GM18909 (cell line): ENCODE data around the gene TSHZ2.
"Not testable (repeated sequence)": the region's sequence is repeated elsewhere in the genome, so short reads cannot be mapped to it uniquely, and the experiment has no call there.

Experiments used
- ATAC-seq: cut with Tn5 transposase; IDR thresholded peaks from one replicate; pipeline ENCODE4 v1.9.1; 2021; ENCODE audit warnings: mild to moderate bottlenecking; ENCODE audit not compliant: unreplicated experiment, poor library complexity

TSHZ2 gene

DNA sequence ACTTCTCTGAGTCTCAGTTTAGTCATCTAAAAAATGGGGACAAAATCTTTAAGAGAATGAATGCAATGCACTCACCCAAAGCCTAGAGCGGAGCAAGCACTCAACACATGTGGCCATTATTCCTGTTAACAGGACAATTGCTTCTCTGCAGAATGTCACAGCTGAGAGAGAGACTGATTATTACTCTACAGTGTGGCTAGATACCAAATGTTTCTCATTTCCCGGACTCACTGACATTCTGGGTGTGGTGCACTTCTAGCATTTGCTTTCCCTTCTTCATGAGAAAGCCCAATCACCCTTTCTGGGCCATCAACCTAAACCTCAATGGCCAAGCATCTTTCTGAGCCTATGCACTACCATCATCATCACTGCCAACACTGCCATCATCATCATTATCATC lies 347.6 kb downstream of the TSHZ2 start:
- ATAC-seq = no peak

DNA sequence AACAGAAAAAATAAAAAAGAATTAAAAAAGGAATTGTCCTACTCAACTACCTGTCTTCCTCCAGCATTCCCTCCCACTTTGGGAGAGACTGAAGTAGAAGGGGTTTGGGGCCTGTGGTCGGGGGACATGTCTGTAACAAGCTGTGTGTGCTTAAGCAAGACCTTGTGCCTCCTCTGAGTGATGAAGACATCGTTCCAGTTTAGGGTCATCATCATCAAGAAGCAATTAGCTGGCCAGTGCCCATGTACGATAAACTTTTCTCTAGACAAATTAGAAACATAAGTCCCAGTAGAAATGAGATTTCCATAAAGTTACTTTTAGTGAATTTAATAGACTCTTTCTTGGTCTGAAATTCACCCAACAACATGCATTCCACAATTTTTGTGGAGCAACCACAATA lies 348.5 kb downstream of the TSHZ2 start:
- no peak for ATAC-seq

DNA sequence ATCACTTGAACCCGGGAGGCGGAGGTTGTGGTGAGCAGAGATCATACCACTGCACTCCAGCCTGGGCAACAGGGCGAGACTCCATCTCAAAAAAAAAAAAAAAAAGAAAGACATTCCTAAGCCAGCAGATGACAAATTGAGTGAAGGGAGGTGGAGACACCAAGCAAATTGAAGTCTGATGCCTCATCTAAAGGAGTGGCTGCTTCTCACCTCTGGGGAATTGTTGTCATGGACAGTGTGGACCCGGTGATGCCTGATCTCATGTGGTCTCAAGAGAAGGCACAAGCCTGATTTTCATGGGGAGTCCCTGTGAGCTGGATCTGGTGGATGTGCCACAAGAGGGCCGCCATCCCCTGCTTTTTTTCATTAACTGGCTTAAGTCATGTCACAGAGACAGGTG lies 349.4 kb downstream of the TSHZ2 start:
- ATAC-seq = no peak

DNA sequence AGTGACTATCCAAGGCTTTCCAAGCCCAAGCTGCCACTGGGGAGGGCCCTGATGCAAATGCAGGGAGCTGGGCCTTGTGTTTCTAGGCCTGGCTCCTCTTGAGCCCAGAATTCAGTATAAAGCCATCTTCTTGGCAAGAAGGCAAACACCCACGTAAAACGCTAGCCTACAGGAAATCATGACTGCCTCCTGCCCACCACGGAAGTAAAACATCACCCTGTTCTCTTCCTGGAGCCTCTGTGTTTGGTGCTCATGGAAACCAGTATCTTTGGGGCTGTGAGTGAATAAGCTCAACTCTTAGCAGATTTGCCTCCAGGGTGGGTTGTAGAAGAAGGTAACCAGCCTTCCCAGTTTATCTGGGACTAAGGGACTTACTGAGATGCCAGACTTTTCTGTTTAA lies 350.5 kb downstream of the TSHZ2 start:
- no peak for ATAC-seq

DNA sequence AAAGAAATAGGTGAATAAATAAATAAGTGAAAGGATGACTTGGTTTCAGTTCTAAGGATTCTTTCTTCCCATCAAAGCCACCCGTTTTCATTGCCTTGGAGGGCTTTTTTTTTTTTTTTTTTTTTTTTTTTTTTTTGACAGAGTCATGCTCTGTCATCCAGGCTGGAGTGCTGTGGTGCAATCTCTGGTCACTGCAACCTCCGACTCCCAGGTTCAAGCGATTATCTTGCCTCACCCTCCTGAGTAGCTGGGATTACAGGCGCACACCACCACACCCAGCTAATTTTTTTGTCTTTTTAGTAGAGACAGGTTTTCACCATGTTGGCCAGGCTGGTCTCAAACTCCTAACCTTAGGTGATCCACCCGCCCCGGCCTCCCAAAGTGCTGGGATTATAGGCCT lies 351.3 kb downstream of the TSHZ2 start:
- ATAC-seq = not testable (repeated sequence)

DNA sequence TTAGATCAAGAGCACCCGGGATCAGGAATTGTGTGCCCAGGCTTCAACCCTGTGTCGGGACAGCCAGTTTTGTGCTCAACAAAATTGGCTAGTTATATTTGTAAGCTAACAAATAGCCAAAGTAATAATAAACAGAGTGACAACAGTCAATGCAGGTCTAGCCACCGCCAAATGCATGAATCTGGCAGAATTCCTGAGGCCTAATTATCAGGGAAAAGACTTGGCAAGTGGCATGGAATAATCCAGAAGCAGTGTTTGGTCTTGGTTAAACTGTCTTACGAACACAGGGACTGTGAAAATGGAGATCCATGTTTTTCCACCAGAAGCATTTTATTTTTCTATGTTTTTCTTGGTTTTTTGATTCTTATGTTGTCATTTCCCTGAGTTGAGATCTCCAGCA lies 352.7 kb downstream of the TSHZ2 start:
- no peak for ATAC-seq

DNA sequence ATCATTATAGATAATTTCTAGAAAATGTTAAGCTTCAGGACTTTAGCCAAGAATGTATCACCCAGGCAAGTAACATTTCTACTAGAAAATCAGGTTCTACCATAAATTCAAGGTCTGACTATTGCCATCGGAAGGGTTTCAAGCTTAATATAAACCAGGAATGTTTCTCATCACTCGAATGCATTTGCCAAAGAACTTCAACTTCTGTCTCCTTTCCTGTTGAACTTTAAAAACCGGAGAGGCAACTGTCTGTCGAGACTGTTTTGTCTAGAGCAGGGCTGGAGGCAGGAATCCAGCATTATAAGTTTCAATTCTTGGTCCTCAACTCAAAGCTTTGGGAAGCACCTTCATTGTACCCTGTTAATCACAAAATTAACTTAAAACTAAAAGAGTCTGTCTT lies 356.8 kb downstream of the TSHZ2 start:
- no peak for ATAC-seq

DNA sequence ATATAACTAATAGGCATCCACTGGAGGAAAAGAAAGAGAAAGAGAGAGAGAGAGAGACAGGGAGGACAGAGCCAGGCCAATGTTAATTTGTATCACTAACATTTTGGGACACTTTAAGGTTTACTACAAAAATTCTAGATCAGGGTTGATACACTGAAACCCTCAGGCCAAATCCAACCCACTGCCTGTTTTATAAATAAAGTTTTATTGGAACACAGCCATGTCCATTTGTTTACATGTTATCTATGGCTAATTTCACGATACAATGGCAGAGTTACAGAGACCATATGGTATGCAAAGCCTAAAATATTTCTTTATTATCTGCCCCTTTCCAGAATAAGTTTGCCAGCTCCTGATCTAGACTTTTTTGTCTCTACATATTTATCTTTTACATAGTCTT lies 357.6 kb downstream of the TSHZ2 start:
- ATAC-seq = no peak

DNA sequence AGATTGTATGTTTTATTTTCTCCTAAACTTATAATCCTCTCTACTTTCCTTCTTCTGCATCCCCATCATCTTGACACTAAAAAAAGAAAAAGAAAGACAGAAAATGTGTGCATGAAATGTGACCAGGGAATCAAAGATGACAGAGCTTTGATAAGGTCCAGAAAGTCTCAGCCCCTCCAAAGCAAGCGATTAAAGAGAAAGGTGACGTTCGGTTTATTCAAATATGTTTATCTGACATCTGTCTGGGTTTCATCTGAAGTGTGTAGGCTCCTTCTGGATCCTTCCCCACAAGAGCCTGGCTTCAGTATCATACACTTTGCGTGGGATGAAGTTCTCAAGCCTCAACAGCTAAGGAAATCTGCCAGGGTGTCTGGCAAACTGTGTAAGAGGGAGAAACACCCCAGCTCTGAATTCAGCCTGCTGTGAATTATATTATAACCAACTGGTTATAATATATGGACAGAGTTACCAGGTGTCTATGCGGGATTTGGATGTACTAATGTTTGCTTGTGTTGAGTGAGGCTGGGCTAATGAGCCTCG lies 358.5 kb downstream of the TSHZ2 start:
- no peak for ATAC-seq

DNA sequence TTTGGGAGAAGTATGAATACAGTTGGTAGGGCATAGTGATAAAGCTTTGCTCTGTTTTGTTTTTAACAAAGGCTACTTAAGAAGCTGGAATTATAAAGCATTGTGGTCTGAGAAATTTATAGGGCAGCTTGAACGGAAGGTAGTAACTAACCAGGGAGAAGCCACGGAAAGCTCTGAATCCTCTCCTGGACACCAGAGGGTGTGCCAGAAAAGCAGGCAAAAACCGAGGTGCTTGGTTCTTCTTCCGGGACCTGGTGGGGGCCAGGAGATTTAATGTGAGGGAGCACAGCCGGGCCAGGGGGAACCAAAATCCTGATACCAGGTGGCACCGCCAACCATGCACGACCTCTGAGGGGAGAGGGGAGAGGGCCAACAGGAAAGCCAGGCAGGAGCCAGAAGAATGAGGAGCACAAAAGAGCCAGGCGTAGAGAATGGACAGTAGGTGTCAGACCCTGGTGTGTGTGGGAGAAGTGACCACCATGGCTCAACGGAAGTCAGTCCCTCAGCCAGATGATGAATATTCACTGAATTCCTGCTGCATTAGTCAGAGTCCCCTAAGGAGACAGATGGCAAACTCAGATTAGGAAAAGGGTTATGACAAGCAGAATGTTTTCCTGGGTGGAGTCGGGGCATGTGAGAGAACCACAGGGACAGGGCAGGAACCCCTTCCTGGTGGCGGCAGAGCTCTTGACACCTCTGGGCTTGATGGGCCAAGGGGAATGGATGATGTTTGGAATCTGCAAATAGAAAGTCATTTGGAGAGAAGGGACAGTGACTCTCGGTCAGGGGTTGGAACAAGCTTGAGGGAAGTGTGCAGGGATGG lies 359.2 kb downstream of the TSHZ2 start:
- ATAC-seq = no peak

DNA sequence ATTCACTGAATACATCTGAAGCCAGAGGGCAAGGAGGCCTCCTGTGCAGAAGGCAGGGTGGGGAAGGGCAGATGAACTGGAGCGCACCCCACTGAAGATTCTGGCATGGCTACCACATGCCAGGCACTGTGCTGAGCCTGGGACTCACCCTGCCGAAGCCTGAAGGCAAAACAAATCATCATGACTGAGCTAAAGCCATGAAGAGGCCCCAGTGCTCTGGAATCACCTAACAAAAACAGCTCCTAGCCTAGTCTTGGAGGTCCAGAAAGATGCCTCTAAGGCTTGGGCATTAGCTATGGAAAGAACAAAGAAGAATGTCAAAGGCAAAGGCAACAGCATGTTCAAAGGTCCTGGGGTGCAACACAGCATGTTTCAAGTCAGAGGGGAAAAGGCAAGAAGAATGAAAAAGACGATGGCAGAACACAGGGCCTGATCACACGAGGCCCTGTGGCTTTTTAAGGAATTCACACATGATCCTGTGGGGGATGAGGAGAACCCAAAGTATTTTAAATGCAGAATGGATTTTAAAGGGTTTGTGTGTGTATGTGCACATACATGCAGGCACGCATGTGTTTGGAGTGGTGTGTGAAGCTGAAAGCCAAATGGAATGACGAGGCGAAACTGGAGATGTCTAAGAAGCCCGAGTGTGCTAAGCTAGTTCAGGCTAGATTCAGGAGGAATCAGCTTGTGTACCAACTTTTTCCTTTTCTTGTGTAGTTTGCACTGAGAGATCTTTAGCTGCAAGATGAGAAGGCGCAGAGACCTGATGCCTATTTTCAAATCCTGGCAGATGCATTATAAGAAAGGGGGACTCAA lies 360.1 kb downstream of the TSHZ2 start:
- ATAC-seq = no peak

DNA sequence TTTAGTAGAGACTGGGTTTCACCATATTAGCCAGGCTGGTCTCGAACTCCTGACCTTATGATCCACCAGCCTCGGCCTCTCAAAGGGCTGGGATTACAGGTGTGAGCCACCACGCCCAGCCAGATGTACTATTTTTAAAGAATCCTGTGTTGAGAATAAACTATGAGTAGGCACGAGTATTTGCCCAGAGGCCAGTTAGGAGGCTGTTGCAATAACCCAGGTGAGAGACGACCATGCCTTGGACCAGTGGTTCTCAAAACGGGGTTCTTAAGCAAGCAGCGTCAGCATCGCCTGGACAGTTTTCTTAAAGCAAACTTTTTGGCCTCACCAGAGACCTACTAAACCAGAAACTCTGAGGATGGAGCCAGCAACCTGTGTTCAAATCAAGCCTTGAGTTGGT lies 362.7 kb downstream of the TSHZ2 start:
- no peak for ATAC-seq

DNA sequence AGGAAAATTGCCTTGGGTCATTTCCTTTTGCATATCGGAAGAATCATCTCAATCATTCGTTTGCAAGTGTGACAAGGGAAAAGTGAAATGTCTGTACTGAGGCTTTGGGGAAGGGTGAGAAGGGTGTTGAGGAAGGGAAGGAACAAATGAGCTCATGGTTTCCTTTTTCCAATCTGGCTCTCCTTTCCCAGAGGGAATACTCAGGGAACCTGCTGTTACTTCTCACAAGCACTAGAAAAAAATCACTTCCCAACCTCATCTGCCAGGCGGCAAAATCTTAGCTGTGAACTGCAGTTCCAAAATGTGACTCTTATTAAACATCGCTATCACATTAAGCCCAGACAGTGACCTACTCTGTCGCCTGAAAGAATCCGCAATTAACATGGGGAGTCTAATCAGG lies 363.4 kb downstream of the TSHZ2 start:
- no peak for ATAC-seq

DNA sequence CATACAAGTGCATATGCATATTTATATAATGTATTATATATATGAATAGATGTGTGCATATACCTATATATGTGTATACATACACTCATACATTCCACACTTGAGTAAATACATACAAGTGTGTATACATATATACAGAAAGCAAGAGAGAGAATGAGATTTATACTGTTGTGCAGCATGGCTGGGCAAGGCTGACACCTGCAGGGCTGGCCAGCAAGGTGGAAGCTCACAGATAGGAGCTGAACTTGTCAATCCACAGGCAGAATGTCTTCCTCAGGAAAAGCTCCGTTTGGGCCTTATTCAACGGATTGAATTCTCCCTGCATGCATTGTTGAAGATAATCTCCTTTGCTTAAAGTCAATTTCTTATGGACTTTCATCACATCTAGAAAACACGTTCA lies 364.7 kb downstream of the TSHZ2 start:
- ATAC-seq = no peak

DNA sequence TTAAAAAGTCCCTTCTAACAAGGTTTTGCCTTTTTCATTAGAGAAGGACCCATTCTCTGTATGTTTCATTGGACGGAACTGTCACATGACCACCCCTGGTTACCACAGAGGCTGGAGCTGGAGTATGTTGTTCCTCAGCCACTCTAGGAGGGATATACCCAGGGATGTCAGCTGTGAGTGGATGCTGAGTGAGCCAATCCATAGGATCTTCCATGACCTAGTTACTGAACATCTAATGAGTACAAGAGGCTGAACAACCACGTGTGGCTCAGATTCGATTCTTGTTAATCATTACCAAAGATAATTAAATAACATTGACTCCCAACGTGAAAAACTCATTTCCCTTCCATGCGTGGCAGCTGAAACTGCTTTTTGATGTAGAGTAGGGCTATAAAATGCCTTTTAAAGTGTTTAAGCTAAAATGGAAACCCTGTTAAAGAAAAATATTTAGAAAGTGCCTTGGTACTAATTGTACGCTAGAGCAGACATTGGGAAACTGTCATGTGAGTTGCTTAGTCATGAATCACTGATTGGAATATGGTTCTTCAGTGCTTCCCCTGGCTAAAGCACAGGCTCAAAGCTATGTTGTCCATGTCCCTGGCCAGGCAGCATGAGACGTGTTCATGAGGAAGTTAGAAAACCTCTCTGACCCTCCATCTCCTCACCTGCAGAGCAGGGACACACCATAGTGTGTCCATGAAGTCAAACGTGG lies 365.4 kb downstream of the TSHZ2 start:
- ATAC-seq = no peak

DNA sequence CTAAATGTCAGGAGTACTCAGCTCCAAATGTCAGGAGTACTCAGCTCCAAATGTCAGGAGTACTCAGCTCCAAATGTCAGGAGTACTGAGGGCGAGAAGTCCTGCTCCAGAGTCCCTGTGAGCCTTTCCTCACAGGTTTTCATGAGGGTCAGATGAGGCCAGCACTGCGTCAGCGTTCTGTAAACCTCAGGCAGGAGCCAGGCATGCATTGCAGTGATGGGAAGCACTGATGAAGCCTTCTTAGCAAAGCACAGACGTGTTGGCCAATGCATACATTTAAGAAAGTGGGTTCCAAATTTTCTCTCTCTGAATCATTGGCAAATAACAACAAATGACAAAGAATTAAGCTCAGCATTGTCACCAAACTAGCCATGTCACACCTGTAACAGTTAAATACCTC lies 366.6 kb downstream of the TSHZ2 start:
- ATAC-seq = no peak

DNA sequence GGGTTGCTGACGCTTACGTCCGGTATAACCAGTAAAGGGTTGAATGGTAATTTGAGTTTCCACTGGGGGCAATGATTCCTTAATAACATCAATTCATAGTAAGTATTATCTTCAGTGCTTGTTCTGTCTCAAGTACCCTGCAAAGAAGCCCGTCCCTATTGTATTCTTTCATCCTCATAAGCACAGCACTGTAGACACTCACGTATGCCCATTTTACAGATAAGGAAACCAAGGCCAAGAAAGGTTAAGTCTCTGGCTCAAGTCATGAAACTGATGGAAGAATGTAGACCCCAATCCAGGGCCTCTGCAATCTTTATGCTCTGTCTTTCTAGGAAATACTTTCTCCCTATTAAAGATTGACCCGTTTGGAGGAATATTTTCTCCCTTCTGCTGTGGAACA lies 370.3 kb downstream of the TSHZ2 start:
- ATAC-seq = no peak

DNA sequence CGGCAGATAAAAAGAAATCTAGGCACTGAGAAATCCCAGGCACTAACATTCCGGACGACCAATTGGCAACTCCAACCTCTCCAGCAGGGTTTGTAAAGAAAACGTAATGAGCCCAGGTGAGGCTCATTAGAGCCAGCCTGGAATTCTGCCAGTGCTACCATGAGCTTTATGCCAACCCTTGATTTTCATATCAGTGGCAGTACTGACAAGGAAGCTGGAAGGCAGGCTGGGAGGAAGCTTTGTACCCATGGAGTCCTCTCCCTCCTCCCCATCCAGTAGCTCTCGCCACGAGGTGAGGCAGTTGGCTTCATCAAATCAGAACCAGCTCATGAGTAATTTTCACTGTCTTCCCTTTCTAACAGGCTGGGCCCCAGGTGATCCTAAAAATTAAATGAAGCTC lies 371.3 kb downstream of the TSHZ2 start:
- ATAC-seq = no peak

DNA sequence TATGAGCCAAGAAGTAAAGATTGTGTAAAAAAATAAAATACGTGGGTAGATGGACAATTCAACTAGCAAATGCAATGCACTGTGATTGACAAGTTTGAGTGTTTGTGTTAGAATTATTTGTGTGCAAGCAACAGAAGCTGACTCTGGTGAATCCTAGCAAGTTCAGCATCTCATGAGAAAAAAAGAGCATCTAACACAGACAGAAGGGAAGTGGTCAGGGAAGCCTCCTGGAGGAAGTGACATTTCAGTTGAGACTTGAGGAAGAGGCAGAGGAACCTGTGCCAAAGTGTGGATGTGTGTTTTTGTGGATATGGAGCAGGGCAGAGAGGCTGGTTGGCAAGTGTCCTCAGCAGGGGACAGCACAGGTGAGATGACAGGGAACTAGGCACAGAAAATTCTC lies 372.7 kb downstream of the TSHZ2 start:
- no peak for ATAC-seq

DNA sequence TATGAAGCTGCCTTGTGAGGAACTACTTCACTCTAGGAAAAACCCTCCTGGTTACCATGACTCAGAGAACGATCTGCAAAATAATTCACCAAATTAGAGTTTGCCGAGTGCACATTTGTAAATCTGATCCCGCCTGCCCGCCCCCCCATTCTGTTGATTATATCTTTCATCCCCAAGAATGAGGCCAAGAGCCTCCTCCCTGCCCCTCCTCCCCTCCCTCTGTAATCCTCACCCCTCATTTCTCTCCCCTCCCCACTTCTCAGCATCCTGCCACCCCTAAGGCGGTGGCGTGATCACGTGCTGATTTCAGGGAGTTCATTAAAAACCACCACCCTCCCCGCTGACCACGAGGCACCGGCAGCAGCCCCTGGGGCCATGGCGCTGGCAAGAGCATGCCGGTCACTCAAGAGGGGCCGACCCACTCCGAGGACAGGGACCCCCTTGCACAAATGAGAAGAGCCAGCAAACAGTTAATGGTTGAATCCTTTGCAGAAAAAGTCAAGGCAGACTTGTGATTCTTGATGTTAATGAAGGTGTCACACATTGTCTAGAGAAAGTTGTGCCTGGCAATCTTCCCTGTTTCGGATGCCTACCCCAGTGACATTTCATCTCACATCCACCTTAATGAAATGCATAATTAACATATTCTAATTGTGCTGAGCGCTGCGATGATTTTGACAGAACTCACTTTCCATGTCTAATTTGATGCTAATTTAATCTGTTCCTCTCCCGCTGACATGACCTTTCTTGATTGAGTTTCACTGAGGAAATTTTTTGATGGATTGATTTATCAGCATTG lies 373.6 kb downstream of the TSHZ2 start:
- no peak for ATAC-seq
